ENCODE results near the gene ELMO1.

The ELMO1 gene

DNA sequence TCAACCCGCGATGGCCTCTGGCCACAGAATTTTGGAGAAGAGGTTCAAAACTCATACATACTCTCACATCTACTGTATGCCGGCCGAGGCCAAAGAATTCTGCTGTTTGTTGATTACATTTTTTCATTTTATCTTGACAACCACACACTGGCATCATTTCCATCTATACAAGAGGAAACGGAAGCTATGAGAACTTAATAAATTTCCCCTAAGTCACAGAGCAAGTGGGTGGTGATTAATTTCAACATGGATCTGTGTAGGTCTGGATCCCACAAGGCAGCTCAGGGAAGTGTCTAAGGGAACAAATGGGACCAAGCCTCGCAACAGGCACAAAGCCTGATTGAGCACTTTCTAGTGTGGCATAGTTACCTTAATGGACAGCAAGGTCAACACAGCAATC lies 18.0 kb downstream of the ELMO1 start:
- no peak for DNase-seq

DNA sequence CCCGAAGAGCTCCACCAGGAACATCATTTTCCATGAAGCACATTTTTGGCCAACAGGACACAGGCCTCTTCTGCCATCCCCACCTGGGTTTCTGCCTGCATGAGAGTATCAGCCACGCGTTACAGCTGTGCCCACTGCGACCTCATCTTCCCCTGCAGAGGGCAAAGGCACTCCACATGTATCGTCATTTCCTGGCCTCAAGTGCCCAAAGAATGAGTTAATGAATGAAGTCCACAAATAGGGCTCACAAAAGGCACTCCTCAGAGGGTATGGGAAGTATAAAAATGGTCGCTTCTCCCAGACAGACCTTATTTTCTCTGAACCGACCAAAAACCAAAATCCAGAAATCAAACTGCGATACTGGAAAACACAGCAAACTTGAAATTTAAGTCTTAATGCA lies 18.5 kb downstream of the ELMO1 start:
- DNase-seq: no peak

DNA sequence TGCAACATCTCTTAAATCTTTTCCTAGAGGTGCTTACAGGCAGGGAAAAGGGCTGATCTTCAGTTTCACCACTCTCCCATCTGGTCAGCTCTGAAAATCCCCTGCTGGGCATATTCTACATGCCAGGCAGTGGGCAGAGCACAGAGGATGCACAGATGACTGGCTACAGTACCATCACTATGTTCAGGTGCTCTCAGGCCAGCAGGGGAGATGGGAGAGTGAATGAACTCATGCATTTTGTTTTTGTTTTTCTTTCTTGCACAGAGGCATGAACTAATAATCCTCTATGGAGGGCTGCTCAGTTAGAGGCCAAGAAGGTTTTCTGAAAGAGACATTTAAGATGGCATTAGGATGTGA lies 19.3 kb downstream of the ELMO1 start:
- no peak for DNase-seq

DNA sequence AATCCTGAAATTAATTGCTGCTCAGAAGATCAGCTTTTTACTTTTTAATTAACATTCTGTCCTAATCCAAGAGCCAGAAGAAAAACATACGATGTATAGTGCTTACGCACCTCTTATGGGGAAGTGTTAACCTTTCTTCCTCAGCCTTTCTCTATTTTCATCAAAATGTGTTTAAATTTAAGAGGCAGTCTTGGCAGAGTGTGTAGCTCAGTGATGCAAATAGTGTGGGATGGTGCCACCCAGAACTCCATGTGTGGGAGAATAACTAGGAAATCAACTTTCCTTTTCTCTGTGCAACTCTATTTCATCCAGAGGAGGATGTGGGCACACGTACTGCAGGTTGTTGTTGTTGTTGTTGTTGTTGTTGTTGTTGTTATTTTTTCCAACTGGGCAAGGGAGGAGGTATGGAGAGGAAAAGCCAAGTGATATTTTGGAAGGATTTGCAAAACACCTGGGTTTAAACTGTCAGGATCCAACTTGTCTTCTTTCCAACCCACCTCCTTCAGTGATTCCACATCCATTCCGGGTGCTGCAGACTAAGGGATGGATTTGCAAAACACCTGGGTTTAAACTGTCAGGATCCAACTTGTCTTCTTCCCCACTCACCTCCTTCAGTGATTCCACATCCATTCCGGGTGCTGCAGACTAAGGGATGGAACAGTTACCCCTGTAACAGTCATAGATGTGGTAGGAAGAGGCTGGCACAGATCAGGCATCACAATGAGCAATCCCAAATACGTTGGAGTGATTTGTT lies 19.8 kb downstream of the ELMO1 start:
- DNase-seq: no peak

DNA sequence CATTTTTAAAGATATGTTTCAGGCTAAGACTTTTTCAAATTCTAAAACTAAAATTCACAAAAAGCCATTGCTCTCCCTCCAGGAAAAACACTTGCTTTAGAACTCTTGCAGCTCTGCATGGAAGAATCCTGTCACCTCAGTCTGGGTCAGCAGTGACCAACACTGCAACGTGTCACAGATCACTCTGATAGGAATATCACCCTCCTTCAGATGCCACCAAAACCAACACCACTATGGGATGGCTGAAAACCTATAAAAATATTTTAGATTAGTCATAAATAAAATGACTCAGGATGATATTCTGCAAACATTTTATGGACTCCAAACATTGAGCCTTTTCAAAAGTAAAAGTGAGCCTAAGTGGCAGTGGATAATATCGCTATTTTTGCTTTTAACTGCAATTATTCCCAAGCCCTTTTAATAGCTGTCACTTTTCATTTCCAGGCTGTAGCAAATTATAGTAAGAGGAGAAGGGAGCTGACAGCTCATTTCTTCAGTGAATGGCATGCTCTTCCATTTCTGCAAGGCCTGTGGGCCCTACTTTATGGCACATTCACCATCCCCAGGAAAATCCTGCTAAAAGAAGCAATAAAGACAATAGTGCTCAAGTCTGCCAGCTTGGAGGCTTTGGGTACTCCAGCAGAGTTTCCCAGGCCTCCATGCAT lies 21.3 kb downstream of the ELMO1 start:
- DNase-seq: no peak

DNA sequence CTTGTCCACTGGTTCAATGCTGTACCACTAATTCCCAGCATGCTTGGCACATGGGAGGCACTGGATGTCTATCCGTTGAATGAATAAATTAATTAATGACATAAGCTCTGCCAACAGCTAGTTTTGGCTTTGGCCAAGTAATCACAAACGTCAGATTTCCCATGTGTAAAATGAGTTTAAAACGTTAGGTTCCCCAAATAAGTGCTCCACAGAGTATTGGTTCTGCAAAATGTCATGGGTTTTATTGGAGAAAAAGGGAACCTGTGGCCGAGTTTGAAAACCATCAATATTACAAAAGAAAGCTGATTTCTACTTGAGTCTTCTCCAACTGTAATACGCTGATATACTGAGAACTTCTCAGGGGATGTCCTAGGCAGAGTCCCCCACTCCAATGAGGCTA lies 23.2 kb downstream of the ELMO1 start:
- no peak for DNase-seq

DNA sequence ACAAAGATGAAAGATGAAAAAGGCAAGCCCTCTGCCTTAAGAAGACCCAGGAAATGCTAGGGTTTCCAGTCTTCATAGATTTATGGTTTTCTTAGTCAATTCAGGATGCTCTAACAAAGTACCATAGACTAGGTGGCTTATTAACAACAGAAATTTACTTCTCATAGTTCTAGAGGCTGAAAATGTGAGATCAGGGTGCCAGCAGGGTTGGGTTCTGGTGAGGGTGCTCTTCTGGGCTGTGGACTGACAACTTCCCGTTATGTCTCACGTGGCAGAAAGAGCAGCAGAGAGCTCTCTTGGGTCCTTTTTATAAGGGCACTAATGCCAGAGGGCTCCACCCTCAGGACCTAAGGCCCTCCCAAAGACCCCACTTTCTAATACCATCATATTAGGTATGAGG lies 23.7 kb downstream of the ELMO1 start:
- DNase-seq: no peak

DNA sequence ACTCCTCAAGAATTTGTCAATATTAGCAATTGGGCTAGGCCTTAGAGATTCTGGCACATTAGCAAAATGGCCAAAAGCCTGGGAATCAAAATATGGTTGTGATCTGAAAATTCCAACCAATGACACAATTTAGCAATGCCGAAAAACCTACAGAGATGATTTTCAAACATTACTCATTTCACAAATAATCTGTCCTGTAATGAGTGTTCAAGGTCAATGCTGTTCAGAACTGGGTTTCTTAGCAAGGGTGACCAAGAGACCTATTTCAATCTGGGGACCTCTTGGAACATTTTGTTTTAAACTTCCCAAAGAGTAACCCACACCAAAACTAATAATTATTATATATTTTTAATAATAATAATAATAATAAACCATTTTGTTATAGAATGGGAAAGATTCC lies 24.1 kb downstream of the ELMO1 start:
- no peak for DNase-seq

DNA sequence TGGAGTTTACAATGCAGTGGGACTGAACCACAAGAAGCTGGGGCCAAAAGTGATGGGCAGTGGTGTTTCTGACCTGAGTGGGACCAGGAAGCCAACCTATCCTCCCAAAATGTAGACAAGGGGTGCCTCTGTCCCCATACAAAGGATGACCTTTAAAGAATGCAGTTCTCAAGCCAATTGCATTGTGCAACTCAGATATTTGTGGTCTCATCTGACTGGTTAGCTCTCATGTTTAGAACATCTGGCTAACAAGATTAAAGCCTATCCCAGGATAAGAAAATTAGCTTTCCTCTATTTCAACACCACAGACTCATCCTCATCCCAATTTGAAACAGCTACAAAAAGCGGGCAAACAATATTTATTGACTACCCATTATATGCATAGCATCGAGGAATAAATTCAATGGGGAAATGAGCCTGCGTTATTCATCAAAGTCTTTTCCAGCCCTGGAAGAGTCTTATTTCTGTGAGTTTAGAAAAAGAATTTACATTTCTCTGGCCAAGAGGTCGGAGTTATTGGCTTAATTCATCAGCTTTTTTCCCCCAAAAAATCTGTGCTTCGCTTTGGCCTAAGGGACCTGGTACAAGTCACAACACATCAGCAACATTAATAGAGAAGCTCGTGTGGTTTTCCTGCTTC lies 26.7 kb downstream of the ELMO1 start:
- no peak for DNase-seq

DNA sequence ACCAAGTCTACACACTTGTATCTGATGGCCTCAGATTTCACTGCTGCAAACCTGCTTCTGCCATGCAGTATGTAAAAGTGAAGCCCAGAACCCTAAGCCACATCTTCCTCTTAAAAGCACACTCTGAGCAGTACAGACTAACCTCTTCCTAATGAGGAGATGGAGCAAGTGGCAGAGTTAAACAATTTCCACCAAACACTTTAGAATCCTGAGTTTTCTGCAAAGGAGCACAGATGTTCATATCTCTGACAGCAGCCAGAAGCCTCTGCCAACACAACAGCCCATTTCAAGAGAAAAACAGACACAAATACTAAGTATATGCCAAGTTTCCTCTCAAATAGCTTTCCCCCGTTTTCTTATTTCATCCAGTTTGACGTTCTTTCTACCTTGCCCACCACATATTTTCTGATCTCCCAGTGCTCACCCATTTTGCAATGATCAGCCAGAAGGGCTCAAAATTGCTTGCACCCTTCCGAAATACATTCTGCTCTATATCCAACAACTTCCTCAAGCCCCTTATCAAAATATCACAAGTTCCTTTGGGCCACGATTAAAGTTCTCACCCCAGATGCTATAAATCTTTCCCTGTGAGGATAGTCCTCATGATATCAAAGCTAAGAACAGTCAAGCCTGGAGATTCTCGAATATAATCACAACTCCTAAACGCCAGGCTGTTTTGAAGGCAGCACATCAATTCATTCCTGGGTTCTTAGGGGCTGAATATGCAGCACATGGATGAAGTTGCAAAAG lies 27.5 kb downstream of the ELMO1 start:
- peak; percentile 36 for DNase-seq

DNA sequence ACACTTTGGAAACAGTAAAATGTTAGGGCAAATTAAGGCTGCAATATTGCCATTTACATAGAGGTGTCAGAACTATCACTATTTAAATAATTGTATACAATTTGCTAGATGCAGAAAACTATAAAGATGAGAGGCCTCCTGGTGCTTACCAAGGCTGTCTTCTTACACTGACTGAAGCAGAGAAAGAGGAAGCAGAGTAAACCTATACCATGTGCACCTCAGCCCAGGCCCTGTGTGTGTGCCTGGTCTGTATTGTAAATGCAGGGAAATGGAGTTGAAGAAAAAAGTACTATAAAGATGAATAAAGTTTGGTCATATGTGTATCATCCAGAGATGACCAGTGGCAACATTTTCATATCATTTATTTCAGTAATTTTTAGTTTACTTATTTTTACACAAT lies 29.2 kb downstream of the ELMO1 start:
- DNase-seq: no peak

DNA sequence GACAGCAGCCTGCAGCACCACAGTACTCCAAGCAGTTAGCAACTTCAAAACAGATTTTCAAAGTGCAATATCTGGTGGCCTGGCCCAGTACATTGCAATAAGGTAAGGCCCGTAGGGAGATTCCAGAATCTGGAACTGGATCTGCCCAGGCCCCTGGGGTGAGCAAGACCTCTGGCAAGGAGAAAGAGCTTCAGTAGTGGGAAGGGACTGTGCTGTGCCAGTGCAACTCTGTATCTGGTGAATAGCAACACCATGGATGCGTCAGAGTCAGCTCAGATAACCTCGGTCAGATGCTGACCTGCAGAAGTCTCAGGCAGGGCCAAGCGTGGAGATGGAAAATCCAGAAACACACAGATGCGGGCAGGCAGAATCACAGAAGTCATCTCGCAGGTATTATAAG lies 30.3 kb downstream of the ELMO1 start:
- DNase-seq: no peak

DNA sequence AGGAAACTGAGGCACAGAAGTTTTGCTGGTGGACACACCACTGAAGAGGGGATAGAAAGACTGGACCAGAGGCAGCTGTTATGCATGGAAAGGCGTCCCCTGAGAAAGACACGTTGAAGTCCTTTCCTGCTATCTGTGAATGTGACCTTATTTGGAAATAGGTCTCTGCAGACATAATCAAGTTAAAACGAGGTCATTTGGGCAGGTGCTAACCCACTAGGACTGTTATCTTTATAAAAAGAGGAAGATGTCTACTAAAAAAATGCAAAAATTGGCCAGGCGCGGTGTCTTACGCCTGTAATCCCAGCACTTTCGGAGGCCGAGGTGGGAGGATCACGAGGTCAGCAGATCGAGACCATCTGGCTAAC lies 31.6 kb downstream of the ELMO1 start:
- no peak for DNase-seq

DNA sequence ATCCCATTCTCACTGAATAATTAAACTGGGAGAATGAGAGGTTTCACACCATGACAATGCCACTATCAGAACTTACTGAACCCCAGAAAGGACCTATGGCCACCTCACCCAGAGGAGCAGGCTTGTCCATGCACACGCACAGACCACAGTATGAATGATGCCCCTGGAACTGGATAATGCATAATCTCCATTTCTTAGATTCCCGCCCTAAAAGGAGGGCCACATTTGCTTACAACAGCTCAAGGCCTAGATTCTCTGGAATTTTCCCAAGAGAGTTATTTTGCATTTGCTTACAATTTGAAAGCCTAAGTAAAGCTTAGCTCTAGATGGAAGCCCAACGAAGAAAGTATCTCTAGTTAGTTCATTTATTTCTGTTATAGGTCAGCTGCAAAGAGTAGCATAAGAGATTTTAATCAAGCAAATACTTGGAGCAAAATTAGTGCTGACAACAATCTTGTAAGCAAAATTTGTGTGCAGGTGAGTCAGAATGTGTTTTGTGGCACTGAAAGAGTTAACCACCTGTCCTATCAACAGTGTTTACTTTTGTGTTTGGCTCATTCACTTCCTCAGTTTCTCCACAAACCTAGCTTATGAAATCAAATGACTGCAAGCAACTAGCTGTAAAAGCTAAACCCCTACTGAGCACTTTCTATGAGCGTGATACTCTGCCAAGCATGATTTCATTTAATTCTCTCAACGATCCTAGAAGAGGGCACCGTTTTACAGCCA lies 32.1 kb downstream of the ELMO1 start:
- DNase-seq: no peak

DNA sequence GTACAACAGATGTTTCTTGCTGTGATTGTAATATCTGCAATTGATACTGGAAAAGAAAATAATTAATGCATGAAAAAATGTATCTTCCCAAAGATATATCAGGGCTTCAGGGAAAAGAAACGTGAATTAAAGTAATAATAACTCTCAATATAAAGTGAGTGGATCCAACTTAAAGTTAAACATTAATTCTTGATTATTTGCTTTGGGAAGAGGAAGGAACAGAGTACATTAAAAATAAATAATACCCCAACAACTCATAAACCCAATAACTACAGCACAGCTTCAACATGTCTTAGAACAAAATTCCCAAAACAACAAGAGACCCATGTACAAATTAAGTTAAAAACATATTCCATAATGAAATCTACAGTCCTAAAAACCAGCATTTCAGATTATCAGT lies 33.0 kb downstream of the ELMO1 start:
- no peak for DNase-seq

DNA sequence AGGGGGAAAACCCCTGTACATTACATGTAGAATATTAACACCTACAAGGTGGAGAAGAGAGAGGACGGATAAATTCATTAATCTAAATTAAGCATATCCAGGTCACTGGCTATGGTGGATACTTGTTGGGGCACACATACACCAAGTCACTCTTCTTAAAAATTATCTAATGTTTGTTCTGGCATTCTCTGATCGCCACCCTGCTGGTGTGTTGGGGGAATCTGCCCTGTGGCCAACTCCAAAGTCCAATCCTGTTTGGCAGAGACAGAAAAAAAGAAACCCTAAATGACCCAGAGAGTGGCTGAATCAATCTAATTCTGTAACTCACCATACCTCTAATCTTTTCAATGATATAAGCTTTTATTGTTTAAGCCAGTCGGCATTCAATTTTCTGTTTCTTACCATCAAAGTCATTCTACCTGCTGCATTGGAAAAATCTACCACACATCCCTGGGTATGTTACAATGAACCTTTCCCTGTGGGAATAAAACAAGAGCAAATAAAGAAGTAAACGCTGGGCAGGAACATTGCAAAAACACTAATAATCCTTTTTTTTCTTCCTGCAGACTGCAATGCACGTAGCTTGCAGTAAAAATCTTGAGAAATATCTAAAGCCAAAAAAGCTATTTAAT lies 34.2 kb downstream of the ELMO1 start:
- DNase-seq: no peak

DNA sequence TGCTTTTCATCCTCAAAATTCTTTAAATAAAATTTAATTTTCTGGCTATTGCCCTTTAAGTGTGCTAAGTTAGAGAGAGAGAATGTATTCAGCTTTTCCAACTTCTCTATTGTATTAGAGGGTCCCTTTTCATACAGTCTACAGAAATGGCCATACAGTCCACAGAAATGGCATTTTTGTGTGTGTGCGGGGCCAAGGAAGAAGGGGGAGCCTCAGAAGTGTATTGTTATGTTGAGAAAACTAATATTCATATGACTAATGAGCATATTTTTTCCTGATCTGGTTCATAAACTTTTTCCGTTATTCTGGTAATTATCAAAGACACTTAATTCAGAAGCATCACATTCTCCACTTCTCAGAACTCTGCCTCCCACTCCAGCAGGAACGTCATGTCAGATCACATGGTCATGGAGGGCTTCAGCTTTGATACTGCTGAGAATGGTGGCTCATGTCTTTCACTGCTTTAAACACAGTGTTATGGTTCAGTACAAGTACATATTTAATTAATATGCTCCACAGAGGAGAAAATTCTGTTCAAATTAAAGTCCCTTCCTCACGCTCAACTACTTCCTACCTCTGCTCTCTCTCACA lies 37.1 kb downstream of the ELMO1 start:
- no peak for DNase-seq

DNA sequence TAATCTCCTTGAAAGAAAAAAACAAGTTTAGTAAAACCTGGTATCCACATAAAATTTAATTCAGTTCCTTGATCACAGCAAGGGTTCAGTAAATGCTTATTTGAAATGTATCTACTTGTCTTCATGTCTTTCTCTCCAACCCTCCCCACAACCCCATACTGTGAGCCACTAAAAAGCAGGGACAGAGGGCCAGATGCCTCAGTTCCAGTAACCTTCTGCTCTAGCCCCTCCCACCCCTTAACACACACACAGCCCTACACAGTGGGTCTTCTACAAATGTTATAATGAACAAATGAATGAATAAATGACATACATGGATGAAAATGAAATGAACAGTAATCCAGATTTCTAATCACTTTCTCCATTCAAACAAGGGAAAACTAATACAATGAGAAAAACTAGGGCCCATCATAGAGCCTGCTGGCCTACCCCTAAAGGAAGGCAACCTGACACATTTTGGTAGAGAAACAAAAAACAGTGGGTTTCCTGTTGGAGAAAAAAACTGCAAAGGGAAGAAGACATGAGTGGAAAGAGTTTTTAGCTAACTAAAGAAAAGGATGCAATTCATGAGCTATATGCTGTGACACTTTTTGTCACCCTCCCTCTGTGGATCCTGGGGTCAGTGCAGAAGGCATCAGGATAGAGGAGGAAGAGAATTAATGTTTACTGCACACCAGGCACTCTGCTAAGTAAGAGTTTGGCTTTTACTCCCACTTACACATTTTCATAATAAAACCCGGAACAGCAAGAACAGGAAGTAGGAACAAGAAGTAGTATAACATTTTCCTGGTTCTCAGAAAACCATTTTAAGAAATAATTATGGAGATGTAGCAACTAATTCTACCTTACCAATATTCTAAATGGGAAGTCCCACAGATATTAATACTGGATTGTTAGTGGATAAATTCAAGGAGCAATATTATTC lies 38.1 kb downstream of the ELMO1 start:
- DNase-seq: no peak

DNA sequence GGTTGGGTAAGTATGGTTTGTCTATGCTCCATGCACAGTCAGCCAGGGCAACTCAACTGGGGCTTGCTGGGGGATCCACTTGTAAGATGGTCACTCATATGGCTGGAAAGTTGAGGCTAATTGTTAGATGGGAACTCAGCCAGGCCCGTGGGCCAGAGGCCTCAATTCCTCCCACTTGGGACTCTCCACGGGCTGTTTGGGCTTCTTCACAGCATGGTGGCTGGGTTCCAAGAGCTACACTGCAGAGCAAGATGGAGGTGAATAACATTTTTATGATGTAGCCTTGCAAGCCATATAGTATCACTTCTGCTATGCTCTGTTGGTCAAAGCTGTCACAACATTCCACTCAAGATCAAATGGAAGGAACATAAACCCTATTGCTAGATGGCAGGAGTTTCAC lies 39.2 kb downstream of the ELMO1 start:
- DNase-seq: no peak

DNA sequence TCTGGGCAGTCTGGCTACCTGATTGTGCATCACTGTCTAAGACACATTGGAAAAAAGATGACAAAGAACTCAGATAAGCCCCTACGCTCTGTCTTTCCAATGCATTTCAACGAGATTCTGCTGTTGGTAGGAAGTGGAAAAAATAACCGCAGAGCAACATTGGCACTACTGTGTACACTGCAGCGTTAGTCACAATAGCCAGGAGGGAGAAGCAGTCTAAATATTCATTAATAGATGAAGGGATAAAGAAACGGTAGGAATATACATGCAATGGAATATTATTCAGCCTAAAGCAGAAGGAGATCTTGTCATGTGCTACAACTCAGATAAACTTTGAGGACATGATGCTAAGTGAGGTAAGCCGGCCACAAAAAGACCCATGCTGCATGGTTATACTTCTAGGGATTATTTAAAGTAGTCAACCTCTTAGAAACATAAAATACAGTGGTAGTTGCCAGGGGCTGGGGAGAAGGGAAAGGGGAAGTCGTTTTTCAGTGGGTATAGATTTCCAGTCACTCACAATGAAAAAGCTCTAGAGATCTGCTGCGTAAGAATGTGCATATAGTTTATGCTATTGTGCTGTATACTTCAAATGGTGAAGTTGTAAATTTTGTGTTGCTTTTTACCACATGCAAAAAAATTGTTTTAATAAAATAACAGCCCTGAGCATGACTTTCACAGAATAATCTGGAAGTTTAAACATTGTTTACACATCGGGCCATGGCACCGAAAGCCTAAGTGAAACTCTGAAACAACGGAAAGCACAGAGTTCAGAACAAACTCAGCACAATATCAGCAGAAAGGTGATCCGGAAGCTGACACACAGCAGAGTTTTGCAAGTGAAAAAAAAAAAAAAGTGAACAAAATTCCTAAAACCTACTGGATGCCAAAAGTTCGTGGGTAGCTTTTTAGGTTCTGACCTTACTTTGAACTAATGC lies 40.1 kb downstream of the ELMO1 start:
- no peak for DNase-seq
